OCI-LY7 (cell line): ENCODE results near the gene GPR146. TPM values are rescaled to one million over a fixed set of nuclear protein-coding genes. Genes with fewer than 3 reads are reported as not detected.

ENCODE experiments used
- BruUV-seq: library from RNA; stranded (reverse); fragments of 400-500 nt; replicated peaks from 2 replicates; lab custom pipeline; 2021; lab: Mats Ljungman, UMichigan
- CTCF ChIA-PET: fragments of 300-600 bp; sonication (Branson Sonifier 250); formaldehyde crosslinking; loops from one replicate; lab custom pipeline; 2022; ENCODE audit warnings: antibody characterized with exemption; ENCODE audit not compliant: unreplicated experiment; lab: Charles Lee
- POLR2A ChIA-PET: fragments of 300-600 bp; sonication (Branson Sonifier 250); formaldehyde crosslinking; loops from one replicate; lab custom pipeline; 2022; ENCODE audit warnings: antibody characterized with exemption; lab: Charles Lee
- DNase-seq: peaks from one replicate; pipeline ENCODE4 v3.0.0-alpha.2; 2015; ENCODE audit warnings: low spot score
- H2AFZ ChIP-seq: fragments of 200-600 bp; sonication (generic), shearing (Covaris generic); 2 replicates; pipeline ENCODE4 v1.6.1; 2014; ENCODE audit warnings: mild to moderate bottlenecking, antibody characterized with exemption, low read length, moderate library complexity
- H3K27ac ChIP-seq: fragments of 200-600 bp; sonication (generic); 2 replicates; pipeline ENCODE4 v1.5.1; 2014; ENCODE audit warnings: mixed run types, low read depth, mild to moderate bottlenecking, moderate library complexity, low read length, inconsistent platforms; ENCODE audit not compliant: poor library complexity, severe bottlenecking
- H3K36me3 ChIP-seq: fragments of 200-600 bp; sonication (generic); 2 replicates; pipeline ENCODE4 v1.6.1; 2014; ENCODE audit warnings: mild to moderate bottlenecking, antibody characterized with exemption, low read length, moderate library complexity, mixed read lengths; ENCODE audit not compliant: insufficient read depth
- H3K4me1 ChIP-seq: fragments of 200-600 bp; sonication (generic); 2 replicates; pipeline ENCODE4 v1.5.1; 2014; ENCODE audit warnings: mild to moderate bottlenecking, low read length; ENCODE audit not compliant: insufficient read depth, poor library complexity, severe bottlenecking
- H3K4me2 ChIP-seq: fragments of 200-600 bp; sonication (generic); 2 replicates; pipeline ENCODE4 v1.6.1; 2014; ENCODE audit warnings: mild to moderate bottlenecking, low read length
- H3K4me3 ChIP-seq: fragments of 200-600 bp; sonication (generic); 2 replicates; pipeline ENCODE4 v1.5.1; 2014; ENCODE audit warnings: mild to moderate bottlenecking, low read depth, low read length; ENCODE audit not compliant: poor library complexity, severe bottlenecking
- H3K79me2 ChIP-seq: fragments of 200-600 bp; sonication (generic); 2 replicates; pipeline ENCODE4 v1.6.1; 2016; ENCODE audit warnings: low read depth, mild to moderate bottlenecking, low read length, moderate library complexity, mixed read lengths; ENCODE audit not compliant: insufficient read depth
- H3K9me2 ChIP-seq: fragments of 200-600 bp; sonication (generic); 2 replicates; pipeline ENCODE4 v1.6.1; 2016; ENCODE audit warnings: mild to moderate bottlenecking, low read length, mixed read lengths; ENCODE audit not compliant: insufficient read depth
- H3K9me3 ChIP-seq: fragments of 200-600 bp; sonication (generic); 2 replicates; pipeline ENCODE4 v1.6.1; 2014; ENCODE audit warnings: mild to moderate bottlenecking, mixed run types, low read length, mixed read lengths
- H4K20me1 ChIP-seq: fragments of 200-600 bp; sonication (generic); 2 replicates; pipeline ENCODE4 v1.6.1; 2014; ENCODE audit warnings: mild to moderate bottlenecking, antibody characterized with exemption, low read length, moderate library complexity, mixed read lengths; ENCODE audit not compliant: insufficient read depth
- EZH2phosphoT487 ChIP-seq: fragments of 200-600 bp; sonication (generic); IDR thresholded peaks from 2 replicates; pipeline ENCODE4 v1.6.1; 2018; ENCODE audit warnings: low read depth, borderline replicate concordance, mild to moderate bottlenecking, mixed run types, antibody characterized with exemption, low read length, moderate library complexity, mixed read lengths
- intact Hi-C: fragments of 100-400 bp; cut with micrococcal nuclease; formaldehyde crosslinking; loops from one replicate; pipeline ENCODE4 v1.10.0; 2022; ENCODE audit not compliant: unreplicated experiment
- total RNA-seq, 2 experiments: library from RNA; depleted of rRNA in 1 of 2; stranded (reverse); fragments of >200 nt in 1 of 2; shearing (Covaris generic) in 1 of 2; gene quantifications; 2 replicates each; pipeline ENCODE4 v1.2.3, GENCODE V29; 2014 to 2022
- TF ChIP-seq, protein P1 (sequence below): fragments of 200-600 bp; sonication (generic); conservative IDR thresholded peaks from 2 replicates; pipeline ENCODE4 v1.5.1; 2014; ENCODE audit warnings: mild to moderate bottlenecking, antibody characterized with exemption, low read length, moderate library complexity, mixed read lengths

Gene GPR146
- total RNA-seq, 2 experiments from 2014 or later = 0.95 to 3.3 TPM

- ChIA-PET POLR2A (interaction anchor here (1.3 to 2.1 kb wide), 2 partner anchors 18 to 25 kb away, joined by 5 to 10 read pairs; no protein-coding TSS in a partner anchor), CTCF (no interaction called here)
- Histone ChIP-seq H4K20me1 (no peaks in the 10 kb centered on the region), H3K4me1 (peaks cover 77% of the 10 kb centered on the region), H3K9me2 (no peaks in the 10 kb centered on the region), H3K79me2 (no peaks in the 10 kb centered on the region), H2AFZ (no peak overlapping the region), H3K4me2 (peak overlapping the region; percentile 64), H3K9me3 (no peaks in the 10 kb centered on the region), H3K36me3 (no peaks in the 10 kb centered on the region), H3K27ac (peak overlapping the region; percentile 66), H3K4me3 (no peak overlapping the region)
- BruUV-seq = no TSS peak
- DNase-seq = no peak
- intact Hi-C loops = no loop called here
- TF ChIP-seq, protein P1, sequence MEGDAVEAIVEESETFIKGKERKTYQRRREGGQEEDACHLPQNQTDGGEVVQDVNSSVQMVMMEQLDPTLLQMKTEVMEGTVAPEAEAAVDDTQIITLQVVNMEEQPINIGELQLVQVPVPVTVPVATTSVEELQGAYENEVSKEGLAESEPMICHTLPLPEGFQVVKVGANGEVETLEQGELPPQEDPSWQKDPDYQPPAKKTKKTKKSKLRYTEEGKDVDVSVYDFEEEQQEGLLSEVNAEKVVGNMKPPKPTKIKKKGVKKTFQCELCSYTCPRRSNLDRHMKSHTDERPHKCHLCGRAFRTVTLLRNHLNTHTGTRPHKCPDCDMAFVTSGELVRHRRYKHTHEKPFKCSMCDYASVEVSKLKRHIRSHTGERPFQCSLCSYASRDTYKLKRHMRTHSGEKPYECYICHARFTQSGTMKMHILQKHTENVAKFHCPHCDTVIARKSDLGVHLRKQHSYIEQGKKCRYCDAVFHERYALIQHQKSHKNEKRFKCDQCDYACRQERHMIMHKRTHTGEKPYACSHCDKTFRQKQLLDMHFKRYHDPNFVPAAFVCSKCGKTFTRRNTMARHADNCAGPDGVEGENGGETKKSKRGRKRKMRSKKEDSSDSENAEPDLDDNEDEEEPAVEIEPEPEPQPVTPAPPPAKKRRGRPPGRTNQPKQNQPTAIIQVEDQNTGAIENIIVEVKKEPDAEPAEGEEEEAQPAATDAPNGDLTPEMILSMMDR = no peak
- TF ChIP-seq EZH2phosphoT487 = no peak
Observed at GRCh38 chr7:1061180-1061579, 16.8 kb downstream of the GPR146 start.

DNA sequence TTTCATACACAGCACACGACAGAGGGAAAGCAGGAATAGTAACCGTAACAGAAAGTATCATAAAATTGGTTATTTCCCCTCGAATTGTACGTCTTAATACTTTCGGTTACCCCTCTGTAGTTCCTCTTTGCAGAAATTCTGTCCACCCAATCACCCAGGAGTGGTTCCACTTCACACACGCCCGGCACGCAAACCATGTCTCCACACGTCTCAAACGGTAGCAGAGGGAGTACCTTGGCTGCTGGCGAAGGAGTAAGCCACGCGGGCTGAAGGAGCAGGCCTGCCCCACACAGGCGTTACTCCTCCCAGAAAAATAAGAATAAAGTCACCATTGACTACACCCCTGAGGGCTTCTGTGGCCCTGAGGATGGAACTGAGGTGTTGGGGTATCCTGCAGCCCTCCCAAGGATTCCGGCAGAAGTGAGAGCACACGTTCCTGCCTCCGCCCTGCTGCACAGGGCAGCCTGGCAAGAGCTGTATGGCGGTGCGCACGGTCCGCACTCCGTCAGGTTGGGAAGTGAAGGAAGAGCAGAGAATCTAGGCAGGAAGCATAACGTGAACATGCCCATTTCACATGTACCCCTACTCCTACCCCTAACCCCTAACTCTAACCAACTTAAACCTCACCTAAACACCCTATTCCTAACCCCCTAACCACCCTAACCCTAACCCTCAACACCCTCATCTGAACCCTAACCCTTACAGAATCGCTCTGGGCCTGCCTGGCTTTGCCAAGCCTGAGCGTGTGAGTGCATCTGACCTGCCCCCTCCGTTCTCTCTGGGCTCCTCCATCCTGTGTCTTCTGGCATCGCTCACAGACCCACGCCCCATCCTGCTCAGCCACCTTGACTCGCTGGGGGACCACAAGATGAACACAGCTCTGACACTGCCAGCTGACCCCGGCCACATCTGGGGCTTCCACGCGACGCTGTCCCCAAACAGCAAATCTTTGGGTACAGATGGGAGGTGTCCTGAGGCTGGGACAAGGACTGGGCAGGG lies 18.2 kb downstream of the GPR146 start:
- DNase-seq = peak; percentile 58
- no peaks in the 10 kb centered on the region for H3K36me3 ChIP-seq
- BruUV-seq = TSS peak; percentile 84
- intact Hi-C loops = no loop called here
- H3K4me1 ChIP-seq = peaks cover 73% of the 10 kb centered on the region
- TF ChIP-seq, protein P1 = no peak
- no peak for TF ChIP-seq EZH2phosphoT487
- no peaks in the 10 kb centered on the region for H3K9me3 ChIP-seq
- no peaks in the 10 kb centered on the region for H3K9me2 ChIP-seq
- peak overlapping the region; percentile 66 for H3K27ac ChIP-seq
- no peaks in the 10 kb centered on the region for H3K79me2 ChIP-seq
- peak overlapping the region; percentile 64 for H3K4me2 ChIP-seq
- H4K20me1 ChIP-seq = no peaks in the 10 kb centered on the region
- H3K4me3 ChIP-seq = no peak overlapping the region
- CTCF ChIA-PET = no interaction called here
- no peak overlapping the region; the same call in 1 of the 2 replicates for H2AFZ ChIP-seq
- POLR2A ChIA-PET = no interaction called here

GRCh38 chr7:1063361-1063760 lies 19.0 kb downstream of the GPR146 start:
- no TSS peak for BruUV-seq
- H3K4me3 ChIP-seq = no peak overlapping the region
- TF ChIP-seq EZH2phosphoT487 = no peak
- TF ChIP-seq, protein P1 = no peak
- no peaks in the 10 kb centered on the region for H3K79me2 ChIP-seq
- H3K4me2 ChIP-seq = no peak overlapping the region
- POLR2A ChIA-PET = no interaction called here
- no peaks in the 10 kb centered on the region for H3K9me3 ChIP-seq
- H4K20me1 ChIP-seq = no peaks in the 10 kb centered on the region
- peaks cover 66% of the 10 kb centered on the region for H3K4me1 ChIP-seq
- intact Hi-C loops = no loop called here
- H3K9me2 ChIP-seq = no peaks in the 10 kb centered on the region
- CTCF ChIA-PET = no interaction called here
- no peak for DNase-seq
- H3K27ac ChIP-seq = no peak overlapping the region
- no peak overlapping the region for H2AFZ ChIP-seq
- no peaks in the 10 kb centered on the region for H3K36me3 ChIP-seq
